HG02678 (cell line): Measurements from ENCODE around the gene SNAP25.

Experiments
- ATAC-seq: cut with Tn5 transposase; IDR thresholded peaks from one replicate; pipeline ENCODE4 v1.9.1; 2021; ENCODE audit warnings: mild to moderate bottlenecking, moderate library complexity; ENCODE audit not compliant: unreplicated experiment

SNAP25 gene

GRCh38 chr20:10261702-10262101 is 43.1 kb downstream of the SNAP25 start:
- no peak for ATAC-seq

GRCh38 chr20:10263385-10264165 is 44.9 kb downstream of the SNAP25 start:
- ATAC-seq: no peak

GRCh38 chr20:10264166-10264558 is 45.5 kb downstream of the SNAP25 start:
- no peak for ATAC-seq

GRCh38 chr20:10268636-10269035 is 50.0 kb downstream of the SNAP25 start:
- ATAC-seq: no peak

- no peak for ATAC-seq
Measured at GRCh38 chr20:10270630-10271029, 52.0 kb downstream of the SNAP25 start.

GRCh38 chr20:10271494-10272219 is 53.0 kb downstream of the SNAP25 start:
- ATAC-seq: no peak

GRCh38 chr20:10276878-10277580 is 58.4 kb downstream of the SNAP25 start:
- ATAC-seq: no peak

- no peak for ATAC-seq
Measured at GRCh38 chr20:10277616-10278015, 59.0 kb downstream of the SNAP25 start.

- no peak for ATAC-seq
Measured at GRCh38 chr20:10278412-10278811, 59.8 kb downstream of the SNAP25 start.

- no peak for ATAC-seq
Measured at GRCh38 chr20:10280018-10280908, 61.6 kb downstream of the SNAP25 start.

- ATAC-seq: no peak
Measured at GRCh38 chr20:10281911-10282310, 63.3 kb downstream of the SNAP25 start.

- no peak for ATAC-seq
Measured at GRCh38 chr20:10282979-10283456, 64.4 kb downstream of the SNAP25 start.

- no peak for ATAC-seq
Measured at GRCh38 chr20:10286356-10286755, 67.7 kb downstream of the SNAP25 start.

GRCh38 chr20:10288421-10288820 is 69.8 kb downstream of the SNAP25 start:
- no peak for ATAC-seq

- no peak for ATAC-seq
Measured at GRCh38 chr20:10288954-10289646, 70.5 kb downstream of the SNAP25 start.

- no peak for ATAC-seq
Measured at GRCh38 chr20:10291568-10292248, 73.1 kb downstream of the SNAP25 start.

GRCh38 chr20:10297223-10297622 is 78.6 kb downstream of the SNAP25 start:
- no peak for ATAC-seq

- ATAC-seq: no peak
Measured at GRCh38 chr20:10297684-10298240, 79.1 kb downstream of the SNAP25 start.
